ENCODE results near the gene PRPH2. TPM values are rescaled to one million over a fixed set of nuclear protein-coding genes. Genes with fewer than 3 reads are reported as not detected.

PRPH2 gene
- total and polyA plus RNA-seq, 2 donors (not counting 3 experiments of a cell fraction or from before 2014, with no cell fraction given): 0.40 to 0.46 TPM

DNA sequence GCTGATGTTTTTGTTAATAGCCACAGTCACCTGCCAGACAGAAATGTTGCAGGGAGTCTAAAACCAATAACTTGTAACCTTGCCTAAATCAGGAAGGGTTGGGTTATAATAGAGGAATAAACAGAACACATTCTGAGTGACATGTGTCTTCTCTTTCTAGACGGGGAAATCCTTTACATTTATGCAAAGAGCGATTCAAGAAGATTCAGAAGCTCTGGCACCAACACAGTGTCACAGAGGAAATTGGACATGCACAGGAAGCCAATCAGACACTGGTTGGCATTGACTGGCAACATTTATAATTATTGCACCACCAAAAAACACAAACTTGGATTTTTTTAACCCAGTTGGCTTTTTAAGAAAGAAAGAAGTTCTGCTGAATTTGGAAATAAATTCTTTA is 31.5 kb downstream of the PRPH2 start:
- ChIA-PET POLR2A (no interaction called here), CTCF (interaction anchor here (3.6 kb wide), 1 partner anchor 36 kb away, joined by 37 read pairs; no protein-coding TSS in a partner anchor)
- Histone ChIP-seq H3K27me3 (ENCODE audit: control insufficient read depth in 2 of 2, insufficient read depth in 2 of 2, low read length in 2 of 2) (no peaks in the 10 kb centered on the region), H3K4me1 (ENCODE audit: control insufficient read depth, extremely low read depth, insufficient read depth, low read length) (peaks cover 14% of the 10 kb centered on the region), H3K79me2 (ENCODE audit: control insufficient read depth, insufficient read depth, low read length) (no peaks in the 10 kb centered on the region), H2AFZ (ENCODE audit: low read depth, low read length) (no peak overlapping the region), H4K20me1 (replicated peaks; ENCODE audit: control insufficient read depth, extremely low read depth, insufficient read depth, low read length) (no peaks in the 10 kb centered on the region), H3K27ac (ENCODE audit: insufficient read depth, low read depth, low read length) (no peak overlapping the region), H3K4me3 (replicated peaks in 1 of 3; ENCODE audit: insufficient read depth in 1 of 3, low read depth in 1 of 3, low read length in 3 of 3) (no peak overlapping the region), H3K9ac (replicated peaks; ENCODE audit: extremely low read depth, insufficient read depth, low read length) (no peak overlapping the region), H3K9me1 (replicated peaks; ENCODE audit: control insufficient read depth, extremely low read depth, insufficient read depth, low read length) (no peaks in the 10 kb centered on the region), H3K4me2 (ENCODE audit: insufficient read depth, low read length) (no peak overlapping the region), H3K36me3 (ENCODE audit: control insufficient read depth in 2 of 2, extremely low read depth in 1 of 2, insufficient read depth in 2 of 2, low read length in 2 of 2) (peaks cover 5 to 19% of the 10 kb centered on the region in 2 experiments), H3K9me3 (replicated peaks; ENCODE audit: control insufficient read depth, insufficient read depth, low read length) (no peaks in the 10 kb centered on the region)
- dilution Hi-C loops (cut with MboI; ENCODE audit: extremely low pct_ligation_motif_present, low sequenced_read_pairs) (no loop called here), intact Hi-C loops (cut with micrococcal nuclease) (no loop called here)
- DNase-seq (ENCODE audit: low read depth, low spot score): no peak
- no peak for FAIRE-seq
- no TSS peak for BruUV-seq (replicated peaks)
- TF ChIP-seq JUN (IDR thresholded peaks at IDR 0.05; ENCODE audit: borderline replicate concordance, insufficient read depth, insufficient read length, low read depth): no peak
- TF ChIP-seq GATA2 (IDR thresholded peaks at IDR 0.05; ENCODE audit: insufficient read depth, insufficient read length, low read depth, low read length): no peak
- no peak for TF ChIP-seq EZH2 (IDR thresholded peaks at IDR 0.05; ENCODE audit: borderline replicate concordance, low read depth, low read length, severe bottlenecking)
- no peak for TF ChIP-seq POLR2A (IDR thresholded peaks at IDR 0.05; ENCODE audit: low read depth, low read length)
- TF ChIP-seq, protein P1, sequence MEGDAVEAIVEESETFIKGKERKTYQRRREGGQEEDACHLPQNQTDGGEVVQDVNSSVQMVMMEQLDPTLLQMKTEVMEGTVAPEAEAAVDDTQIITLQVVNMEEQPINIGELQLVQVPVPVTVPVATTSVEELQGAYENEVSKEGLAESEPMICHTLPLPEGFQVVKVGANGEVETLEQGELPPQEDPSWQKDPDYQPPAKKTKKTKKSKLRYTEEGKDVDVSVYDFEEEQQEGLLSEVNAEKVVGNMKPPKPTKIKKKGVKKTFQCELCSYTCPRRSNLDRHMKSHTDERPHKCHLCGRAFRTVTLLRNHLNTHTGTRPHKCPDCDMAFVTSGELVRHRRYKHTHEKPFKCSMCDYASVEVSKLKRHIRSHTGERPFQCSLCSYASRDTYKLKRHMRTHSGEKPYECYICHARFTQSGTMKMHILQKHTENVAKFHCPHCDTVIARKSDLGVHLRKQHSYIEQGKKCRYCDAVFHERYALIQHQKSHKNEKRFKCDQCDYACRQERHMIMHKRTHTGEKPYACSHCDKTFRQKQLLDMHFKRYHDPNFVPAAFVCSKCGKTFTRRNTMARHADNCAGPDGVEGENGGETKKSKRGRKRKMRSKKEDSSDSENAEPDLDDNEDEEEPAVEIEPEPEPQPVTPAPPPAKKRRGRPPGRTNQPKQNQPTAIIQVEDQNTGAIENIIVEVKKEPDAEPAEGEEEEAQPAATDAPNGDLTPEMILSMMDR (IDR thresholded peaks at IDR 0.05; ENCODE audit: extremely low read depth in 1 of 2, insufficient read depth in 1 of 2, low read depth in 1 of 2, low read length in 2 of 2): no peak
- no peak for TF ChIP-seq MYC (IDR thresholded peaks at IDR 0.05; ENCODE audit: low read depth, low read length)
- TF ChIP-seq, protein P2, sequence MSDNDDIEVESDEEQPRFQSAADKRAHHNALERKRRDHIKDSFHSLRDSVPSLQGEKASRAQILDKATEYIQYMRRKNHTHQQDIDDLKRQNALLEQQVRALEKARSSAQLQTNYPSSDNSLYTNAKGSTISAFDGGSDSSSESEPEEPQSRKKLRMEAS (IDR thresholded peaks at IDR 0.05; ENCODE audit: insufficient read depth, insufficient read length): no peak
- TF ChIP-seq POLR2AphosphoS5 (IDR thresholded peaks at IDR 0.05; ENCODE audit: insufficient read depth, low read depth, low read length): no peak
- no peak for TF ChIP-seq FOS (IDR thresholded peaks at IDR 0.05; ENCODE audit: borderline replicate concordance, insufficient read depth, low read length)

Measured in endothelial cell of umbilical vein (primary cell).